Coronary artery (tissue), 2 donors: Measurements from ENCODE around the gene ARFGAP2.
"Not testable (repeated sequence)": the region's sequence is repeated elsewhere in the genome, so short reads cannot be mapped to it uniquely, and the experiment has no call there.

ENCODE experiments used
- DNase-seq: peaks from one replicate; pipeline ENCODE4 v3.0.0-alpha.2; 2017; ENCODE audit warnings: low spot score
- H3K27ac ChIP-seq, 2 donors: fragments of 200-600 bp; sonication (generic); one replicate each; pipeline ENCODE4 v1.5.1; 2016 to 2019
- H3K4me3 ChIP-seq: fragments of 200-600 bp; sonication (generic); 2 replicates; pipeline ENCODE4 v1.5.1; 2016; ENCODE audit warnings: mild to moderate bottlenecking, moderate library complexity
- CTCF ChIP-seq: fragments of 200-600 bp; sonication (generic); IDR thresholded peaks from one replicate; pipeline ENCODE4 v1.5.1; 2019; ENCODE audit warnings: antibody characterized with exemption

The ARFGAP2 gene

GRCh38 chr11:47125083-47125482, 51.6 kb downstream of the ARFGAP2 start:
- DNase-seq: no peak

GRCh38 chr11:47124675-47125074, 52.0 kb downstream of the ARFGAP2 start:
- no peak for TF ChIP-seq CTCF
- no peak overlapping the region for H3K27ac ChIP-seq
- no peak overlapping the region for H3K4me3 ChIP-seq
- DNase-seq: no peak

More at GRCh38 chr11:47125083-47125482, 51.6 kb downstream of the ARFGAP2 start:
- Histone ChIP-seq H3K27ac (no peak overlapping the region), H3K4me3 (no peak overlapping the region)
- TF ChIP-seq CTCF: no peak

- Histone ChIP-seq H3K27ac (no peak overlapping the region), H3K4me3 (no peak overlapping the region)
- no peak for TF ChIP-seq CTCF
- no peak for DNase-seq
These were observed 53.6 kb downstream of the ARFGAP2 start for GRCh38 chr11:47123094-47123493.

- H3K4me3 ChIP-seq: no peak overlapping the region
- no peak for TF ChIP-seq CTCF
- no peak for DNase-seq
- H3K27ac ChIP-seq: no peak overlapping the region
These were observed 54.9 kb downstream of the ARFGAP2 start for GRCh38 chr11:47121731-47122130.

- H3K27ac ChIP-seq: no peak overlapping the region
- H3K4me3 ChIP-seq: no peak overlapping the region
- DNase-seq: no peak
- TF ChIP-seq CTCF: no peak
These were observed 55.6 kb downstream of the ARFGAP2 start for GRCh38 chr11:47121056-47121455.

GRCh38 chr11:47118958-47119688, 57.6 kb downstream of the ARFGAP2 start:
- not testable (repeated sequence) for H3K27ac ChIP-seq, H3K4me3 ChIP-seq, DNase-seq
